HepG2 (cell line): ENCODE measurements around the gene SLC13A5. TPM values are rescaled to one million over a fixed set of nuclear protein-coding genes. Genes with fewer than 3 reads are reported as not detected.

Experiments
- ARID5B ChIP-seq: IDR thresholded peaks from 2 replicates; pipeline ENCODE4 v1.4.0; 2020; ENCODE audit warnings: mild to moderate bottlenecking, missing genetic modification reagents
- ATF5 ChIP-seq: sonication (generic); formaldehyde crosslinking; IDR thresholded peaks from 2 replicates; pipeline ENCODE4 v1.4.0; 2020; ENCODE audit warnings: mild to moderate bottlenecking, low read depth, missing genetic modification reagents
- MED1 ChIP-seq: sonication (generic); formaldehyde crosslinking; IDR thresholded peaks from 2 replicates; pipeline ENCODE4 v1.4.0; 2020; ENCODE audit warnings: missing genetic modification reagents
- MED8 ChIP-seq: sonication (generic); formaldehyde crosslinking; IDR thresholded peaks from 2 replicates; pipeline ENCODE4 v1.8.1; 2023; ENCODE audit warnings: mild to moderate bottlenecking, missing genetic modification reagents; ENCODE audit not compliant: insufficient replicate concordance
- PTBP1 ChIP-seq: fragments of 200-400 bp; formaldehyde crosslinking; IDR thresholded peaks from 2 replicates; pipeline ENCODE4 v1.6.1; 2018; ENCODE audit warnings: low read length, low read depth; ENCODE audit not compliant: poor library complexity, severe bottlenecking
- SPEN ChIP-seq: sonication (generic); formaldehyde crosslinking; IDR thresholded peaks from 2 replicates; pipeline ENCODE4 v1.5.1; 2020; ENCODE audit warnings: low read depth, mild to moderate bottlenecking, missing genetic modification reagents
- TEAD2 ChIP-seq: sonication (generic); formaldehyde crosslinking; IDR thresholded peaks from 2 replicates; pipeline ENCODE4 v1.9.0; 2021; ENCODE audit warnings: missing genetic modification reagents
- ZBTB26 ChIP-seq: IDR thresholded peaks from 2 replicates; pipeline ENCODE4 v1.6.1; 2016; ENCODE audit warnings: missing compliant biosample characterization, missing genetic modification reagents, borderline replicate concordance
- ZBTB34 ChIP-seq: sonication (generic); formaldehyde crosslinking; IDR thresholded peaks from 2 replicates; pipeline ENCODE4 v1.8.0; 2022; ENCODE audit warnings: mild to moderate bottlenecking, missing genetic modification reagents
- ZEB1 ChIP-seq: IDR thresholded peaks from 2 replicates; pipeline ENCODE4 v1.6.1; 2012; ENCODE audit warnings: mild to moderate bottlenecking, low read depth, inconsistent platforms; ENCODE audit not compliant: insufficient replicate concordance
- ZNF253 ChIP-seq: sonication (generic); formaldehyde crosslinking; IDR thresholded peaks from 2 replicates; pipeline ENCODE4 v1.8.0; 2022; ENCODE audit warnings: mild to moderate bottlenecking, missing genetic modification reagents, borderline replicate concordance
- polyA plus RNA-seq, 8 experiments: library from polyadenylated mRNA; depleted of rRNA in 3 of 8; stranded (reverse) in 7 of 8; unstranded in 1 of 8; fragments of >200 nt; fragmentation: Illumina TruSeq in 4 of 8; extraction: Trizol in 4 of 8; gene quantifications; 2 replicates each; pipeline versions ENCODE4 v1.2.1 to v1.2.3, GENCODE V29; 2011 to 2016; ENCODE audit warnings: low read depth in 4 of 8, missing spikeins in 1 of 8, mixed read lengths in 1 of 8; ENCODE audit not compliant: insufficient read depth in 1 of 8
- total RNA-seq, 5 experiments: library from RNA; depleted of rRNA; stranded (reverse); fragments of >200 nt; fragmentation: Illumina TruSeq; extraction: Trizol; gene quantifications; 2 replicates each; pipeline ENCODE4 v1.2.3, GENCODE V29; 2016; ENCODE audit warnings: low read depth in 1 of 5
- TF ChIP-seq, protein P1 (sequence below): sonication (generic); formaldehyde crosslinking; IDR thresholded peaks from 2 replicates; pipeline ENCODE4 v1.4.0; 2020; ENCODE audit warnings: mild to moderate bottlenecking, missing genetic modification reagents

Gene SLC13A5
- total and polyA plus RNA-seq, 2 of the 13 experiments (the other 11 are each of a cell fraction or from before 2014, with no cell fraction given), result 42.8 to 310 TPM

DNA sequence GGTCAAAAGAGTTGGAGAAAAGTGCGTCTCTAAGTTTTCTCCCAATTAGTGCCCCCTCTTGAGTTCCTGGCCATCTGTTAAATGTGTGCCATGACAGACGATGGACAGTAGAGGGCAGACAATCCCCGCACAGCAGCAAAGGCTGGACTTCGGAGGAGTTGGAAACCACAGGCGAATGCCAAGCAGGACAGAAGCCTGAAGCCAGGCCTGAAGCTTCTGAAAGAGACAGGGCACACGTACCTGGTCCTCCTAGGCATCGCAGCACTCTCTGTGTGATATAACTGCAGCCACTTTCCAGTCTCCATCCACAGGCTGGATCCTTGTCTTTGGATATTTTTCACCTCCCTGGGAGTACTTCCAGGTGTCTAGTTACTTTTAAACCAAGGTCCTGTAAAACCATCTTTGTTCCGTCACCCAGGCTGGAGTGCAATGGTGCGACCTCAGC lies 47.1 kb downstream of the SLC13A5 start (continued):
- TF ChIP-seq, protein P1, sequence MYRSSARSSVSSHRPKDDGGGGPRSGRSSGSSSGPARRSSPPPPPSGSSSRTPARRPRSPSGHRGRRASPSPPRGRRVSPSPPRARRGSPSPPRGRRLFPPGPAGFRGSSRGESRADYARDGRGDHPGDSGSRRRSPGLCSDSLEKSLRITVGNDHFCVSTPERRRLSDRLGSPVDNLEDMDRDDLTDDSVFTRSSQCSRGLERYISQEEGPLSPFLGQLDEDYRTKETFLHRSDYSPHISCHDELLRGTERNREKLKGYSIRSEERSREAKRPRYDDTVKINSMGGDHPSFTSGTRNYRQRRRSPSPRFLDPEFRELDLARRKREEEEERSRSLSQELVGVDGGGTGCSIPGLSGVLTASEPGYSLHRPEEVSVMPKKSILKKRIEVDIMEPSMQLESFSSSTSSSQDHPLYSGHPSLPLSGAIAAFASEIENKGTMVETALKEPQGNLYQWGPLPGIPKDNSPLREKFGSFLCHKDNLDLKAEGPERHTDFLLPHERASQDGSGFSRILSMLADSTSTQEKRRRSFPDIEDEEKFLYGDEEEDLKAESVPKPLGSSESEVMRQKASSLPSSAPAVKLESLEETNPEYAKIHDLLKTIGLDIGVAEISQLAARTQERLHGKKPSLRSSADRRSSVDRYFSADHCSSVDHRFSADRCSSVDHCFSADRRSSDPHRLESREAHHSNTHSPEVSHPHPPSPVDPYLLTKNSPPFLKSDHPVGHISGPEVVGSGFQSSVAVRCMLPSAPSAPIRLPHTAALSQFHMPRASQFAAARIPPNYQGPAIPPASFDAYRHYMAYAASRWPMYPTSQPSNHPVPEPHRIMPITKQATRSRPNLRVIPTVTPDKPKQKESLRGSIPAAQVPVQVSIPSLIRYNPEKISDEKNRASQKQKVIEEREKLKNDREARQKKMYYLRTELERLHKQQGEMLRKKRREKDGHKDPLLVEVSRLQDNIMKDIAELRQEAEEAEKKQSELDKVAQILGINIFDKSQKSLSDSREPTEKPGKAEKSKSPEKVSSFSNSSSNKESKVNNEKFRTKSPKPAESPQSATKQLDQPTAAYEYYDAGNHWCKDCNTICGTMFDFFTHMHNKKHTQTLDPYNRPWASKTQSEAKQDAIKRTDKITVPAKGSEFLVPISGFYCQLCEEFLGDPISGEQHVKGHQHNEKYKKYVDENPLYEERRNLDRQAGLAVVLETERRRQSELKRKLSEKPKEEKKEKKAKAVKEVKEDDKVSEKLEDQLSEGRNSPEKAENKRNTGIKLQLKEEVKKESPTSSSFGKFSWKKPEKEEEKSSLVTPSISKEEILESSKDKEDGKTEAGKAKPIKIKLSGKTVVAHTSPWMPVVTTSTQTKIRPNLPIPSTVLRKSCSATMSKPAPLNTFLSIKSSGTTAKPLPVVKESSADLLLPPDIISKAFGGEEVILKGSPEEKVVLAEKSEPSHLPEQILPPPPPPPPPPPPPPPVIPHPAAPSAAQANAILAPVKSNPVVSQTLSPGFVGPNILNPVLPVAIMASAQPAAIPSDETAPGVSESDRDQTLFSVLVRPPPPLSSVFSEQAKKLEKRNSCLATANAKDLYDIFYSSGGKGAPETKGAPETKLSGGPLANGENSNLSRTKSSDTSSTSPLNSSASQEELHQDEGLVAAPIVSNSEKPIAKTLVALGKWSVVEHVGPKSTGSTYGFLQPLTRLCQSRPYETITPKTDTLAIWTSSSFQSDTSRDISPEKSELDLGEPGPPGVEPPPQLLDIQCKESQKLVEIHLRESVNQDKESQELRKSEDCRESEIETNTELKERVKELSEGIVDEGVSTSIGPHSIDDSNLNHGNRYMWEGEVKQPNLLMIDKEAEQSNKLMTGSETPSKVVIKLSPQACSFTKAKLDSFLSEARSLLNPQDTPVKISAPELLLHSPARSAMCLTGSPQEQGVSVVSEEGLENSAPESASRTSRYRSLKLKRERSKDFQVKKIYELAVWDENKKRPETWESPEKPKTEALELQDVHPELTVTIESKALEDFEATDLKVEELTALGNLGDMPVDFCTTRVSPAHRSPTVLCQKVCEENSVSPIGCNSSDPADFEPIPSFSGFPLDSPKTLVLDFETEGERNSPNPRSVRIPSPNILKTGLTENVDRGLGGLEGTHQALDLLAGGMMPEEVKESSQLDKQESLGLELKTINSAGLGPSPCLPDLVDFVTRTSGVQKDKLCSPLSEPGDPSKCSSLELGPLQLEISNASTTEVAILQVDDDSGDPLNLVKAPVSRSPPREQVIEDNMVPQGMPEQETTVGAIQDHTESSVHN, result no peak
- TF ChIP-seq TEAD2 (CRISPR knock-in tag) (no peak), MED1 (0 out of 2 replicates have a peak, but pooled peaks have one; percentile 16), ZNF253 (CRISPR knock-in tag) (no peak), PTBP1 (no peak), ZBTB34 (CRISPR knock-in tag) (peak; percentile 60; the same call in 1 of the 2 replicates), ZEB1 (no peak), ATF5 (no peak), ARID5B (CRISPR knock-in tag) (peak; percentile 29; the same call in 1 of the 2 replicates), ZBTB26 (CRISPR knock-in tag) (no peak), SPEN (CRISPR knock-in tag) (0 out of 2 replicates have a peak, but pooled peaks have one; percentile 48), MED8 (no peak)
